SJCRH30 (cell line): Measurements from ENCODE around the gene GRAMD1C. TPM values are rescaled to one million over a fixed set of nuclear protein-coding genes. Genes with fewer than 3 reads are reported as not detected.

Source experiments
- DNase-seq, 2 experiments: peaks; one replicate each; pipeline ENCODE4 v3.0.0-alpha.2; 2015 to 2020
- H3K27ac ChIP-seq: fragments of 250-450 bp; sonication (Bioruptor Pico); 2 replicates; pipeline ENCODE4 v1.5.1; 2020; ENCODE audit warnings: mild to moderate bottlenecking, moderate library complexity
- H3K27me3 ChIP-seq: fragments of 250-450 bp; sonication (Bioruptor Pico); 2 replicates; pipeline ENCODE4 v1.5.1; 2020; ENCODE audit warnings: mild to moderate bottlenecking, moderate library complexity
- H3K36me3 ChIP-seq: fragments of 250-450 bp; sonication (Bioruptor Pico); 2 replicates; pipeline ENCODE4 v1.5.1; 2020; ENCODE audit warnings: mild to moderate bottlenecking, moderate library complexity
- H3K4me1 ChIP-seq: fragments of 250-450 bp; sonication (Bioruptor Pico); 2 replicates; pipeline ENCODE4 v1.5.1; 2020; ENCODE audit warnings: mild to moderate bottlenecking, moderate library complexity
- H3K4me3 ChIP-seq: fragments of 250-450 bp; sonication (Bioruptor Pico); 2 replicates; pipeline ENCODE4 v1.5.1; 2020; ENCODE audit warnings: mild to moderate bottlenecking, moderate library complexity
- H3K9me3 ChIP-seq: fragments of 250-450 bp; sonication (Bioruptor Pico); replicated peaks from 2 replicates; pipeline ENCODE4 v1.5.1; 2020; ENCODE audit warnings: mild to moderate bottlenecking, moderate library complexity
- total RNA-seq: library from RNA; depleted of rRNA; stranded (reverse); fragments of >200 nt; shearing (Covaris generic); gene quantifications from 2 replicates; pipeline ENCODE4 v1.2.3, GENCODE V29; 2014; rRNA removed

Gene GRAMD1C
- 1.6 and 2.5 TPM in 2 replicates for total RNA-seq

DNA sequence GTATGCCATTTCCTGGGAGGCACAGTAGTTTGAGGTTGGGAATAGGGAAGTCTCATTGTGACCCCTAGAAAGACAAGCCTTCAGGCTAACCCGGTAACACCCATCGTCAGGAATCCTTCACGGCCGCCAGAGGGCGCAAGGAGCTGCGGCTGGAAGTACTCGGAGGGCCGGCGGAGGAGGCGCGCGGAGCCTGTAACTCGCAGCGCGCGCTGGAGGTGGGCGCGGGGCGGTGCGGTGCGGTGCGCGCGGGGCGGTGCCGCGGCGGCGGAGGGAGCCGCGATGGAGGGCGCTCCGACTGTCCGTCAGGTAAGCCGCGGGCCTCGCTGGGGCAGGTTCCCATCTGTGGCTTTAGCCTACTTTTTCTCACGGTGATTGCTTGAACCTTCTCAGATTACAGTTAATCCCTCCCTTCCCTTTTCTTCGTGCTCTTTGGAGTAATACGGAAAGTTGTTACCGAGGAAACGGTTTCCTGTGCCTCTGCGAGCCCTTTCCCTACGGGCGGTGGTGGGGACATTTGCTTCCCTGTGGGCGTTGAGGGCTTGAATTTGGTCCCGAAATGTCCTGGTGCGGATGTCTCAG lies at the start of gene GRAMD1C:
Gene GRAMD1C (plus strand): TSS at position 158 of the 579 bp plus-strand sequence. CDS start 122 bp downstream, at position 280.
- Histone ChIP-seq H3K4me1 (peaks cover 5% of the 10 kb centered on the region), H3K27ac (no peak within 1 kb of the TSS; the same call in 1 of the 2 replicates), H3K36me3 (no peaks in the 10 kb centered on the region), H3K27me3 (no peaks in the 10 kb centered on the region), H3K4me3 (peak within 1 kb of the TSS; percentile 74), H3K9me3 (no peaks in the 10 kb centered on the region)
- DNase-seq: peak; percentile 85 to 90

DNA sequence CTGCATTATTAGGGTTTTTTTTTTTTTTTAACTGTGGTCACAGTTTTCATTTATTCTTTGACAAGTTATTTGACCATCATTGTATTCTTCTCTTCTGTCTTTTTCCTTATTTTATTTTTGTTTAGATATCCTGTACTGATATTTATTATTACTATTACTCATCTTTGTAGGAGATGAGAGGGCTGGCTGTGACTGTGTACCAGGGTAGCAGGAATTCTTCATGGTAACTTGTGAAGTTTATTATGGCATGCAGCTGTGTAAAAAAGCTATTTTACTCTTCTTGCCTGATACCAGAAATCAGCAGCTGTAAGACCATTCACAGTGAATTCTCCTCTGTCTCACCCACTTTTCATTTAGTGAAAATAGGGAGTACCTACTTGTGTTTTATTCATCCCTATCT lies 47.2 kb upstream of the GRAMD1C start:
- H3K27me3 ChIP-seq: no peaks in the 10 kb centered on the region
- H3K4me3 ChIP-seq: no peak overlapping the region
- DNase-seq: no peak
- H3K4me1 ChIP-seq: no peaks in the 10 kb centered on the region; the same call in 1 of the 2 replicates
- no peaks in the 10 kb centered on the region for H3K9me3 ChIP-seq
- H3K27ac ChIP-seq: no peak overlapping the region
- H3K36me3 ChIP-seq: peaks cover 17% of the 10 kb centered on the region

DNA sequence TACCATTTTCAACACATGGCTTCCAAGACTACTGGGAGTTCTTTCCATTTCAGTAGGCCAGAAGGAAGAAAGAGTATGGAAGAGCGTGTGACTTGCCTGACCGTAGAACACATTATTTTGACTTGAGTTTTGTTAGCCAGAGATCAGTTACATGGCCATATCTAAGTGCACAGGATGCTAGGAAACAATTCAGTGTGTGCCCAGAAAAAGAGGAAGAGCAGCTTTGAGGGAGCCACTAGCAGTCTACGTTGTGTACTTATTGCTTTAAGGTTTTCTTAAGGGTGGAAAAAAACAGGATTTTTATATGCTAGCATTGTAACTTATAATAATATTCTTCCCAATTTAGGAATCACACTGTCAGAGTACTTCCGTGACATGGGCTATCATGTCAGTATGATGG lies 44.1 kb upstream of the GRAMD1C start:
- H3K36me3 ChIP-seq: peaks cover 13% of the 10 kb centered on the region
- H3K9me3 ChIP-seq: no peaks in the 10 kb centered on the region
- H3K27me3 ChIP-seq: no peaks in the 10 kb centered on the region
- no peak overlapping the region for H3K4me3 ChIP-seq
- DNase-seq: no peak
- H3K27ac ChIP-seq: no peak overlapping the region
- no peaks in the 10 kb centered on the region; the same call in 1 of the 2 replicates for H3K4me1 ChIP-seq

DNA sequence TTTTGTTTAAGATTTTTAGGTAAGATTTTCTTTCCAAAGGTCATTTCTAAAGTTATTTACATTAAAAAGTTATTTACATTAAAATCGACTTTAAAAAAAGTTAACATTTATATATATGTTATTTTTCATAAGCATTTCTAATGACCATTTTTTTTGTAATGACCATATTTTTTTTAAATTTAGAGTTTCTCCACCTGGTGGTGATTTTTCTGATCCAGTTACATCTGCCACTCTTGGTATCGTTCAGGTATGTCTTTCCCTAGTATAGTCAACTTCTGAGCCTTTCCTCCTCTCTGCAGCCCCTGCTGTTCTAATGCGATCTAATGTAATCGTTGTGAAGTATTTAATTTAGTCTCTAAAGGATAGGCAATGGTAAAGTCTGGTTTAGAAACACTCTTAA lies 42.9 kb upstream of the GRAMD1C start:
- H3K9me3 ChIP-seq: no peaks in the 10 kb centered on the region
- no peak overlapping the region for H3K4me3 ChIP-seq
- H3K27ac ChIP-seq: no peak overlapping the region
- peaks cover 14% of the 10 kb centered on the region for H3K36me3 ChIP-seq
- H3K27me3 ChIP-seq: no peaks in the 10 kb centered on the region
- H3K4me1 ChIP-seq: no peaks in the 10 kb centered on the region; the same call in 1 of the 2 replicates
- DNase-seq: no peak

DNA sequence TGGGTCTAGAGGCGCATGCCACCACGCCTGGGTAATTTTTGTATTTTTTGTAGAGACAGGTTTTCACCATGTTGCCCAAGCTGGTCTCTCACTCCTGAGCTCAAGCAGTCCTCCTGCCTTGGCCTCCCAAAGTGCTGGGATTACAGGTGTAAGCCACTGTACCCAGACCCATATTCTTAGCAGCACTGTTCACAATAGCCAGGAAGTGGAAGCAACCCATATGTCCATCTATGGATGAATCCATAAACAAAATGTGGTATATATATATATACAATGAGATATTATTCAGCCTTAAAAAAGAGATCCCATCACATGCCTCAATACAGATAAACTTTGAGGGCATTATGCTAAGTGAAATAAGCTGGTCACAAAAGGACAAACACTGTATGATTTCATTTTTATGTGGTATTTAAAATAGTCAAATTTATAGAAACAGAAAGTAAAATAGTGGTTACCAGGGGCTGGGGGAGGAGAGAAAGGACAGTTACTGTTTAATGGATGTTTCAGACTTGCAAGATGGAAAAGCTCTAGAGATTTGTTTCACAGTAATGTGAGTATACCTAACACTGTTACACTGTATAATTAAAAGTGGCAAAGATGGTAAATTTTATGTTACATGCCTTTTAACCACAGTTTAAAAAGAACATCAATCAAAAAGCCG lies 35.7 kb upstream of the GRAMD1C start:
- Histone ChIP-seq H3K27me3 (no peaks in the 10 kb centered on the region), H3K27ac (no peak overlapping the region), H3K4me1 (no peaks in the 10 kb centered on the region), H3K9me3 (no peaks in the 10 kb centered on the region), H3K36me3 (peaks cover 27% of the 10 kb centered on the region), H3K4me3 (no peak overlapping the region)
- DNase-seq: no peak

DNA sequence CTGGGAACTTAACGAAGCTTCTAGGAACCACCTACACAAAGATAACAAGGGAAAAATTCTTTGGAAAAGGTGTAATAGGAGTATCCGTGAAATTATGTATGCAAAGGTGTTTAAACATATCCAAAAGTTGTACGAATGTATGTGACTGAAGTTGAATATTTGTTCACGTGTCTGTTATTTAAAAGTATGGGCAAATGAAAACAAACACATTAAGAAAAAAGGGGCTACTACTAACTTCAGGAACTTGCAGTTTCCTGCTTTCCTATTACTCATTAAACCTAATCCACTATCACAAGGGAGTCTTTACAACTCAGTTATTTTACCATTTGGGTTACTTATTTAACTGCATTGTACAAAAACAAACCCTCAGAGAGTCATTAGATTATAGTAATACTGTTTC lies 33.9 kb upstream of the GRAMD1C start:
- Histone ChIP-seq H3K36me3 (peaks cover 15% of the 10 kb centered on the region; the same call in 1 of the 2 replicates), H3K4me3 (no peak overlapping the region), H3K4me1 (no peaks in the 10 kb centered on the region), H3K9me3 (no peaks in the 10 kb centered on the region), H3K27ac (no peak overlapping the region), H3K27me3 (no peaks in the 10 kb centered on the region)
- DNase-seq: no peak

DNA sequence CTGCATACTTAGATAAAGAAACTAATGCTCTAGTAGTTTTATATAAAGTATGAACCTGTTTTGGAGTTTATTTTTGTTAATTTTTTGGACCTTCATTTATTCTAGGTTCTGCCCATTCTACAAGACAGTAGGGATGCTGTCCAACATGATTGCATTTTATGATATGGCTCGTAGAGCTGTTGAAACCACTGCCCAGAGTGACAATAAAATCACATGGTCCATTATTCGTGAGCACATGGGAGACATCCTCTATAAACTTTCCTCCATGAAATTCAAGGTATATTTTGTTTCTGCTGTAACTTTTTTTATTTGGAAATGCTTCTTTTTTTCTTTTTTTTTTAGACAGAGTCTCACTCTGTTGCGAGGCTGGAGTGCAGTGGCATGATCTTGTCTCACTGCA lies 33.3 kb upstream of the GRAMD1C start:
- Histone ChIP-seq H3K4me1 (no peaks in the 10 kb centered on the region), H3K36me3 (peaks cover 15% of the 10 kb centered on the region; the same call in 1 of the 2 replicates), H3K4me3 (no peak overlapping the region), H3K27me3 (no peaks in the 10 kb centered on the region), H3K27ac (no peak overlapping the region), H3K9me3 (no peaks in the 10 kb centered on the region)
- no peak for DNase-seq

DNA sequence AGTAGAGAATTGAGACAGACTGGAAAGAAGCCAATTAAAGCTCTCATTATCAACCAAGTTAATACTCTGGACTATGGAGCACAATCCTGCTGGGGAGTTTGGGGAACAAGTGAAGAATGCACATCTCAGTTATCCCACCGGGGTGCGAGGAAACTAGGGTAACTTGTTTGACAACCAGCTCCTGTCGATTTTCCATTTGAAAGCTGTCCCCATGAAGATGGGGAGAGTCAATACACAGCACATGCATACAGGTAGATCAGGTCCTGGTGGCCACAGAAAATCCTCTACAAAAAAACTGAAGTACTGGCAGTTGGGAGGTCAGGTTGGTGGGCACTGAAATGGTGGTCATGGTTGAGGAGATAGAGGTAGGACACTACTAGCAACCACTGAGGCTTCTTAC lies 25.7 kb upstream of the GRAMD1C start:
- H3K27ac ChIP-seq: no peak overlapping the region
- H3K9me3 ChIP-seq: no peaks in the 10 kb centered on the region
- H3K4me1 ChIP-seq: no peaks in the 10 kb centered on the region
- no peak for DNase-seq
- no peak overlapping the region for H3K4me3 ChIP-seq
- H3K27me3 ChIP-seq: no peaks in the 10 kb centered on the region
- no peaks in the 10 kb centered on the region for H3K36me3 ChIP-seq

DNA sequence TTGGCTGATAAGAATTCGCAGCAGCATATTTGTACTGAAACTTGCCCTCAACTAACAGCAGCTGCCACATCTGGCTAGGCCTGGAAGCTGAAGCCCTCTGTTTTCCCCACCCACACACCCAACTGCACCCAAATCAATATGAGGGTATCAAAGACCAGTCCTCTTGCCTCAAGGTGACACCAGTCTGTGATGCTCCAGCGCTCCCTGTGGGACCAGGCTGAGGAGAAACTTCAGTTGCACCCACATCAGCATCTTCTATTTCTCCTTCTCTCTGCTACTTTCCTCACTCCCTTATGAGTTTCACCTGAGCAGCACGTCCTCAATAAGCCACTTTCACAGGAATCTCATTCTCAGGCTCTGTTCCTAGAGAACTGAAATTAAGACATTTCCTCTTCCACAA lies 18.7 kb upstream of the GRAMD1C start:
- Histone ChIP-seq H3K9me3 (no peaks in the 10 kb centered on the region), H3K4me3 (no peak overlapping the region), H3K4me1 (no peaks in the 10 kb centered on the region), H3K27me3 (no peaks in the 10 kb centered on the region), H3K36me3 (no peaks in the 10 kb centered on the region), H3K27ac (no peak overlapping the region)
- DNase-seq: no peak

DNA sequence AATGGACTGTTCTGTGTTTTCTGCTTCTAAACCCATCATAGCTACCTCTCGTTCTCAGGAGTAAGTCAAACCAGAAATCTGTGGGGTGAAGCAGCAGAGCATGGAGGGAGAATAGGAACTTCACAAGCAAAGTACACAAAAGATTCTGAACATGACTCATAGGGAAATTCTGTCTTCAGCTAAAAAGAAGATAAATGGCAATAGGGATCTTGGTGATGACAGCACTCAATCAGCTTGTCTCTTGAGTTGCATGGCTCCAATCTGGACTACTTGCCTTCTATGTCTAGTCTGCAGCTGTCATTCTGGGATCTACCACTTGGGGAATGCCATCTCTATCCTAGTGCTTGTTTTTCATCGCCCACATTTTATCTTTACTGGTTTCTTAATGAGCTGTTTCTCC lies 13.5 kb upstream of the GRAMD1C start:
- DNase-seq: peak in 1 of 2 experiments; percentile 11
- Histone ChIP-seq H3K9me3 (no peaks in the 10 kb centered on the region), H3K4me1 (peaks cover 3% of the 10 kb centered on the region; the same call in 1 of the 2 replicates), H3K27me3 (no peaks in the 10 kb centered on the region), H3K27ac (no peak overlapping the region), H3K36me3 (no peaks in the 10 kb centered on the region), H3K4me3 (no peak overlapping the region)

DNA sequence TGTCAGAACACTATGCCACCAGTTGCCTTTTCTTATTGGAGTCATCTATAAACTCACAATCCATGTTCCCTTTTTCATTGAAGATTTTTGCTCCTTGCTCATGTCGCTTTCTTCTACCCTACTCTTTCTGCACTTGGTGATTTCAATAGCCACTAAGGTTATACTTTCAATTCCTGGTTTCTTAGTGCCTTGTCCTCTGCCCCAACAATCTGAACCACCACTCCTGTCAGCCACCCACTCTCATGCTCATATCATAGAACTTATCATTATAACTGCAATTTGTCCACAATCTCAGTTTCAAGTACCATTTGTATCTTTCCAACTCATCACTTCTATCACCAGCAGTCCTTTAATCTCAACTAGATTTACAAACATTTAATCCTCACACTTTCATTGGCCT lies 10.0 kb upstream of the GRAMD1C start:
- no peaks in the 10 kb centered on the region for H3K27me3 ChIP-seq
- no peak overlapping the region for H3K4me3 ChIP-seq
- no peak overlapping the region for H3K27ac ChIP-seq
- H3K4me1 ChIP-seq: peaks cover 10% of the 10 kb centered on the region; the same call in 1 of the 2 replicates
- H3K9me3 ChIP-seq: no peaks in the 10 kb centered on the region
- no peak for DNase-seq
- H3K36me3 ChIP-seq: no peaks in the 10 kb centered on the region

DNA sequence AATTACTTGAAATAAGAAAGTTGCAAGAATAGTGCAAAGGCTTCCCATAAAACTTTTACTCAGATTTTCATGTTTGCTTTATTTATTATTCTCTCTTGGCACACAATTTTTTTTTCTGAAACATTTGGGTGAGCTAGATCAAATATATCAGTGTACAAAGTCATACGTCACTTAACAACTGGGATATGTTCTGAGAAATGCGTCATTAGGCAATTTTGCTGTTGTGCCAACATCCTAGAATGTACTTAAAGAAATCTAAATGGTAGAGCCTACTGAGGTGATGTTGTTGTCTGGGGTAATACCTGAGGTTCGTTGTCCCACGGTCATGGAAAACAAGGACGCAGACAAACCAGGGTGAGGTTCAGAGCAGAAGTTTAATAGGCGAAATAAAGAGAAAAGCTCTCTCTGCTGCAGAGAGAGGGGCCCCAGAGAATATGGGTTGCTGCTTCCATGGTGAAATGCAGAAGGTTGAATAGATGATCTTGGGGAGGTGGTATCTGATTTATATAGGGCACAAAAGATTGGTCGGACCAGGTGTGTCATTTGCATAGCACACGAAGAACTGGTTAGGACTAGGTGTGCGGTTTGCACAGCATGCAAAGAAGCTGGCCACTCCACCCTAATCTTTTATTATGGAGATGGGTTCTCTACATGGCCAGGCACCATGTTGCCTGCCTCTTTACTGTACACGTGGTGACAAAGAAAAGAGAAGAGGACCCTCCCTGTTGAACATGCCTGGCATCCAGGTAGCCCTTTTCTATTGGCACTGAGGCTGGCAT lies 8.8 kb upstream of the GRAMD1C start:
- Histone ChIP-seq H3K4me1 (peaks cover 10% of the 10 kb centered on the region; the same call in 1 of the 2 replicates), H3K27me3 (no peaks in the 10 kb centered on the region), H3K4me3 (no peak overlapping the region), H3K36me3 (no peaks in the 10 kb centered on the region), H3K9me3 (no peaks in the 10 kb centered on the region), H3K27ac (peak overlapping the region; percentile 37)
- DNase-seq: no peak

DNA sequence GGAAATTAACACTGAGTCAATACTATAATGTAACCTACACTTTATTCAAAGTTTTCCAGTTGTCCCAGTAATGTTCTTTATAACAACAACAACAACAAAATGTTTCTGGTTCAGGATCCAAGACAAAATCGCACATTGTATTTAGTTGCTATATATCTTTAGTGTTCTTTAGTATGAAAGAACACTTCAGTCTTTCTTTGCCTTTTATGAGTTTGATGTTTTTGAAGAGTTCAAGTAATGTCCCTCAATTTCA lies 7.6 kb upstream of the GRAMD1C start:
- H3K4me1 ChIP-seq: peaks cover 10% of the 10 kb centered on the region; the same call in 1 of the 2 replicates
- H3K9me3 ChIP-seq: no peaks in the 10 kb centered on the region
- no peak overlapping the region; the same call in 1 of the 2 replicates for H3K27ac ChIP-seq
- DNase-seq: no peak
- H3K27me3 ChIP-seq: no peaks in the 10 kb centered on the region
- H3K36me3 ChIP-seq: no peaks in the 10 kb centered on the region
- no peak overlapping the region for H3K4me3 ChIP-seq

DNA sequence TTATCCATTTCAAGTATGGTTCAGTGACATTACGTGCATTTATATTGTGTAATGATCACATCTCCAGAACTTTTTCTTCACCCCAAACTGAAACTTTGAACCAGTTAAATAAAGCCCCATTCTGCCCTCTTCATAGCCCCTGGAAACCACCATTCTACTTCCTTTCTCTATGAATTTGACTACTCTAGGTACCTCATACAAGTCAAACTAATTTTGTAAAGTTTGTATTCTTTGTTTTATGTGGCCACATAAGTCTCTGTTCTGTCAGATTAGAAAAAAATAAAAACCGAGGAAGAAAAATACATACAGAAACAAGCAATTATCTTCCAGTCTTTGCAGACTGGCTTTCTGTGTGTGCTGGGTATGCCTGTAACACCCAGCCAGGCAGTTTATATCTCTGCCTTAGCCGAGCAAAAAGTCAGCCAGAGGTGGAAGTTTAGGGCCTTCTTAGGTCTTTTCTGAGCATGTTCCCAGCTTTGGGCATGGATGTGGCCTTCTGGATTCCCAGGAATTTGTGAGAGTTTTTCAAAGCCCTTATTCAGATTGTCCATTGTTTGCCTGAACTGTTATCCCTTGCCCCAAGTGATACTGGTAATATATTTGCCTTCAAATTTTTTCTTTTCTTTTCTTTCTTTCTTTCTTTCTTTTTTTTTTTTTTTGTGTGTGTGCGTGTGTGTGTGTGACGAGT lies 6.0 kb upstream of the GRAMD1C start:
- no peak overlapping the region for H3K27ac ChIP-seq
- no peak overlapping the region for H3K4me3 ChIP-seq
- no peaks in the 10 kb centered on the region for H3K9me3 ChIP-seq
- H3K27me3 ChIP-seq: no peaks in the 10 kb centered on the region
- no peaks in the 10 kb centered on the region for H3K36me3 ChIP-seq
- H3K4me1 ChIP-seq: peaks cover 10% of the 10 kb centered on the region; the same call in 1 of the 2 replicates
- DNase-seq: no peak

DNA sequence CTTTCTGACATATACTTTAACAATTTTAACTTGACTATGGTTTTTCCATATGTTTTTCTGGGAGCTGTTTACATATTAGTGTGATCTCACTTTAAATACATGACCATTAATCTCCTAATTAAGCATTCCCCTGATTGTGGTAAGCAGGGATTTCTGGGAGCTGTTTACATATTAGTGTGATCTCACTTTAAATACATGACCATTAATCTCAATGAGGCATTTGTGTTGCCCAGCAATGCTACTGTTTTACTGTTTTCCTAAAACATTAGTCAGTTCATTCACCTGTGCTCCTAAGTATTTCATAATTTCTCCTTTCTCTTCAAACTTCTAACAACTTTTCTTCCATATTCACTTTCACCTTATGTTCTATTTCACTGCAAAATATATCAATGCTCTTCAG lies 3.6 kb upstream of the GRAMD1C start:
- DNase-seq: no peak
- Histone ChIP-seq H3K36me3 (no peaks in the 10 kb centered on the region), H3K4me1 (peaks cover 14% of the 10 kb centered on the region), H3K27me3 (no peaks in the 10 kb centered on the region), H3K9me3 (no peaks in the 10 kb centered on the region), H3K4me3 (no peak overlapping the region), H3K27ac (no peak overlapping the region)
